Measurements from ENCODE around the gene MYH9.

MYH9 gene

DNA sequence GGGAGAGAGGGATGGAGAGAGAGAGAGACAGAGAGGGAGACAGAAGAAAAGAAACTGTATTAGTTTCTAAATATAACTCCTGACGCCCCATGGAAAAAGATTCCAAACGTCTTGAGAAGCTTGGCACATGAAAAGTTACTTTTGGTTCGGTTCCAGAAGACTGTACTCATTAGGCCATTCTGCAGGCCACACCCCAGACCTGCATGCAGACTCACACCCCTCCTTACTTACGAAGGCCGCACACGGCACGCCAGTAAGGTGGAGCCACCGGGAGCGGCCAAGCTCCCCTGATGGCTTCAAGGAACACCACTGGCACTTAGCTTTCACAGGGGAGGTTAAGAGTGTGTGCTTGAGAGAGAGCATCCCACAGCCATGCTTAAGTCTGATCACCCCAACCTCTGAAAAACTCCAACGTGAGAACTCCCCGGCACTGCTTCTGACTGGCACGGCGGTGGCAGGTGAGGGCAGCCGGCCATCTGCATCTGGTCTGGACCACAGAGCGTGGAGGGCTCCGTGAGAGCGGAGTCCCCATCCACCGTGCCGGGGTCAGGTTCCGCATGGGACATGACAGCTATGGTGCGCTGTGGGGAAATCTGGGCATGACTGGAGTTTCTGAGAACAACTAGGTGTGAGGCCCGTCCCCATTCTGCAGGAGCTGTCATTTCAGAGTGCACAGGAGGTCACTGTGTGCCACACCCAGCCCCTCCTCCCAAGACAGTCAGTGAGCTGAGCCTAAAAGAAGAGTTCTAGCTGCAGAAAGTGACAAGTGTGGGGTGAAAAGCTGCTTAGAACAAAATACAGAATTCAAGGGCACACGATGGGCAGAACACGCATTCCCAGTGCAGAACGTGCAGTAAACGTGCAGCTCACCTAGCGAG lies 62.4 kb downstream of the MYH9 start:
- 0 out of 2 replicates have a peak, but pooled peaks cover under 1% of the 10 kb centered on the region for H3F3A ChIP-seq (ENCODE audit: insufficient read depth, low read length)
- no peak overlapping the region for H3K4me3 ChIP-seq (ENCODE audit: low read length)
- peaks cover 50% of the 10 kb centered on the region for H3K36me3 ChIP-seq (replicated peaks; ENCODE audit: insufficient read depth, low read length)
- H3K27me3 ChIP-seq (replicated peaks; ENCODE audit: insufficient read depth, low read length): no peaks in the 10 kb centered on the region
- no peak overlapping the region for H2AFZ ChIP-seq (ENCODE audit: low read length)
- no peaks in the 10 kb centered on the region for H3K9me2 ChIP-seq (replicated peaks; ENCODE audit: insufficient read depth, low read length)
- no peak overlapping the region for H3K27ac ChIP-seq (ENCODE audit: low read length)
- H3K79me2 ChIP-seq (ENCODE audit: low read length): peaks cover 97% of the 10 kb centered on the region
- no peak overlapping the region for H3K4me2 ChIP-seq (ENCODE audit: low read depth, low read length)
- H4K20me1 ChIP-seq (ENCODE audit: insufficient read depth, low read length): no peaks in the 10 kb centered on the region
- no peak overlapping the region for H3K9ac ChIP-seq (ENCODE audit: low read length)
- peaks cover 11% of the 10 kb centered on the region for H3K4me1 ChIP-seq (ENCODE audit: low read length)
- H3K9me3 ChIP-seq (replicated peaks; ENCODE audit: insufficient read depth, low read length): no peaks in the 10 kb centered on the region
- DNase-seq: no peak
- no peak for TF ChIP-seq EZH2 (optimal IDR thresholded peaks at IDR 0.05; ENCODE audit: low read depth, low read length)

DNA sequence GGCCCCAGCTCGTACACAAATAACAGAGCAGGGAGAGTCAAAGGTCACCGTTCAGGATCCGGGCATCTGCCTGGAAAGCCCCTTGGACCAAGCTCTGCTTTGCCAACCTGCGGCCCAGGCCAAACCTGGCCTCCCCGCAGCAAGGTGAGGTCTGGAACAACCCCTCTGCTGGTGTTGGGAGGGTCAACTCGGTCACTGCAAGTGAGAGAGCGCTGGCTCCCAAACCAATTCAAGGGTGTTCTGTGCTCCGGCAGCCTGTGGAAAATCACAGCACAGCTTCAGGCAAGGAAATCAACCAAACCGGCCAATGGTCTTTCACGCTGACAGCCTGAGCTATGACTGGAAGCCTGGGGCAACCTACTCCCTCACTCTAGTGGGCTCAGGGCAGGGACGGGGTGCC lies 63.4 kb downstream of the MYH9 start:
- H3K79me2 ChIP-seq (ENCODE audit: low read length): peaks cover 97% of the 10 kb centered on the region
- DNase-seq: no peak
- H3K9ac ChIP-seq (ENCODE audit: low read length): no peak overlapping the region
- H2AFZ ChIP-seq (ENCODE audit: low read length): no peak overlapping the region
- no peaks in the 10 kb centered on the region for H3K9me2 ChIP-seq (replicated peaks; ENCODE audit: insufficient read depth, low read length)
- H3K4me2 ChIP-seq (ENCODE audit: low read depth, low read length): no peak overlapping the region
- no peaks in the 10 kb centered on the region for H4K20me1 ChIP-seq (ENCODE audit: insufficient read depth, low read length)
- H3K27me3 ChIP-seq (replicated peaks; ENCODE audit: insufficient read depth, low read length): no peaks in the 10 kb centered on the region
- peaks cover 1% of the 10 kb centered on the region; the same call in 1 of the 2 replicates for H3K4me1 ChIP-seq (ENCODE audit: low read length)
- H3K9me3 ChIP-seq (replicated peaks; ENCODE audit: insufficient read depth, low read length): no peaks in the 10 kb centered on the region
- 0 out of 2 replicates have a peak, but pooled peaks cover under 1% of the 10 kb centered on the region for H3F3A ChIP-seq (ENCODE audit: insufficient read depth, low read length)
- no peak overlapping the region for H3K4me3 ChIP-seq (ENCODE audit: low read length)
- peaks cover 51% of the 10 kb centered on the region for H3K36me3 ChIP-seq (replicated peaks; ENCODE audit: insufficient read depth, low read length)
- no peak overlapping the region for H3K27ac ChIP-seq (ENCODE audit: low read length)
- TF ChIP-seq EZH2 (optimal IDR thresholded peaks at IDR 0.05; ENCODE audit: low read depth, low read length) (no peak), EZH2phosphoT487 (IDR thresholded peaks at IDR 0.05; ENCODE audit: low read length) (no peak)
- TF ChIP-seq, protein P1, sequence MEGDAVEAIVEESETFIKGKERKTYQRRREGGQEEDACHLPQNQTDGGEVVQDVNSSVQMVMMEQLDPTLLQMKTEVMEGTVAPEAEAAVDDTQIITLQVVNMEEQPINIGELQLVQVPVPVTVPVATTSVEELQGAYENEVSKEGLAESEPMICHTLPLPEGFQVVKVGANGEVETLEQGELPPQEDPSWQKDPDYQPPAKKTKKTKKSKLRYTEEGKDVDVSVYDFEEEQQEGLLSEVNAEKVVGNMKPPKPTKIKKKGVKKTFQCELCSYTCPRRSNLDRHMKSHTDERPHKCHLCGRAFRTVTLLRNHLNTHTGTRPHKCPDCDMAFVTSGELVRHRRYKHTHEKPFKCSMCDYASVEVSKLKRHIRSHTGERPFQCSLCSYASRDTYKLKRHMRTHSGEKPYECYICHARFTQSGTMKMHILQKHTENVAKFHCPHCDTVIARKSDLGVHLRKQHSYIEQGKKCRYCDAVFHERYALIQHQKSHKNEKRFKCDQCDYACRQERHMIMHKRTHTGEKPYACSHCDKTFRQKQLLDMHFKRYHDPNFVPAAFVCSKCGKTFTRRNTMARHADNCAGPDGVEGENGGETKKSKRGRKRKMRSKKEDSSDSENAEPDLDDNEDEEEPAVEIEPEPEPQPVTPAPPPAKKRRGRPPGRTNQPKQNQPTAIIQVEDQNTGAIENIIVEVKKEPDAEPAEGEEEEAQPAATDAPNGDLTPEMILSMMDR (IDR thresholded peaks at IDR 0.05; ENCODE audit: low read length): no peak

DNA sequence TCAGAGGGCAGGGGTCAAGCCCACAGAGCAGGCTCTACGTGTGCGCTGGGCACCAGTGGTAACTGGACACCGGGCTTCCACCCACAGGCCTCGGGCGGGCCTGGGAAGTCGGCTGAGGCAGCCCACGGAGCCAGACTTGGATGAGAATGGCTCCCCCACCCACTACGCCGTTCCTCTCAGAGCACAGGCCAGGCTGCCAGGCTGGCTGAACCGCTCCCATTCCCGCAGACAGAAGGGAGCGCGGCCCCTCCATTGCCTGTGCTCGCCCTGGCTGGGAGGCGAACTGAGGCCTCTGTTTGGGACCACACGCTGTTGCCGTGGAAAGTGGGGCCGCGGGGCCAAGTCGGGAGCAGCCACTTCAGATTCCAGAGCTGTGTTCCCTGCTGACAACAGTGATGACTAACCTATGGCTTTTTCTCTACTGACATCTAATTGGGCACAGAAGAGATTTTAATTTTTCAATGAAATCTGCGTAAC lies 63.9 kb downstream of the MYH9 start:
- H4K20me1 ChIP-seq (ENCODE audit: insufficient read depth, low read length): no peaks in the 10 kb centered on the region
- H2AFZ ChIP-seq (ENCODE audit: low read length): no peak overlapping the region
- H3K36me3 ChIP-seq (replicated peaks; ENCODE audit: insufficient read depth, low read length): peaks cover 53% of the 10 kb centered on the region
- no peak overlapping the region for H3K4me2 ChIP-seq (ENCODE audit: low read depth, low read length)
- H3K27ac ChIP-seq (ENCODE audit: low read length): no peak overlapping the region
- peaks cover 97% of the 10 kb centered on the region for H3K79me2 ChIP-seq (ENCODE audit: low read length)
- H3K4me1 ChIP-seq (ENCODE audit: low read length): no peaks in the 10 kb centered on the region
- H3K9me2 ChIP-seq (replicated peaks; ENCODE audit: insufficient read depth, low read length): no peaks in the 10 kb centered on the region
- H3K9me3 ChIP-seq (replicated peaks; ENCODE audit: insufficient read depth, low read length): no peaks in the 10 kb centered on the region
- H3K27me3 ChIP-seq (replicated peaks; ENCODE audit: insufficient read depth, low read length): no peaks in the 10 kb centered on the region
- H3K4me3 ChIP-seq (ENCODE audit: low read length): no peak overlapping the region
- no peak for TF ChIP-seq EZH2 (optimal IDR thresholded peaks at IDR 0.05; ENCODE audit: low read depth, low read length)
- TF ChIP-seq, protein P1 (IDR thresholded peaks at IDR 0.05; ENCODE audit: low read length): no peak
- no peak for TF ChIP-seq EZH2phosphoT487 (IDR thresholded peaks at IDR 0.05; ENCODE audit: low read length)
- H3K9ac ChIP-seq (ENCODE audit: low read length): no peak overlapping the region
- DNase-seq: no peak
- H3F3A ChIP-seq (ENCODE audit: insufficient read depth, low read length): 0 out of 2 replicates have a peak, but pooled peaks cover 2% of the 10 kb centered on the region
